ENCODE data around the gene CDK1. TPM values are rescaled to one million over a fixed set of nuclear protein-coding genes. Genes with fewer than 3 reads are reported as not detected.

Gene CDK1
- total RNA-seq, 2 experiments from 2014 or later, result 173 to 180 TPM

- H3K4me3 Mint-ChIP-seq, result no peak overlapping the region
- H3K4me1 Mint-ChIP-seq (ENCODE audit: low read depth), result no peaks in the 10 kb centered on the region
- no peak overlapping the region for H3K27ac Mint-ChIP-seq
- H3K36me3 Mint-ChIP-seq (ENCODE audit: low read depth), result peaks cover 5% of the 10 kb centered on the region
- no peaks in the 10 kb centered on the region for H3K27me3 Mint-ChIP-seq (ENCODE audit: low read depth)
- CTCF ChIA-PET, result interaction anchor here (0.9 kb wide), 1 partner anchor 1207 kb away, joined by 3 read pairs; no protein-coding TSS in a partner anchor
- DNase-seq, result no peak
- H3K9me3 Mint-ChIP-seq, result no peaks in the 10 kb centered on the region
- intact Hi-C loops (cut with micrococcal nuclease), result no loop called here
Measured at GRCh38 chr10:60803433-60803832, 25.2 kb downstream of the CDK1 start.

GRCh38 chr10:60803865-60804264 is 25.6 kb downstream of the CDK1 start:
- CTCF ChIA-PET, result interaction anchor here (0.6 to 0.9 kb wide), 2 partner anchors 162 to 1206 kb away, joined by 3 to 4 read pairs; no protein-coding TSS in a partner anchor
- no peak overlapping the region for H3K4me3 Mint-ChIP-seq
- H3K36me3 Mint-ChIP-seq (ENCODE audit: low read depth), result peaks cover 5% of the 10 kb centered on the region
- DNase-seq, result no peak
- H3K27me3 Mint-ChIP-seq (ENCODE audit: low read depth), result no peaks in the 10 kb centered on the region
- H3K27ac Mint-ChIP-seq, result no peak overlapping the region
- no peaks in the 10 kb centered on the region for H3K9me3 Mint-ChIP-seq
- H3K4me1 Mint-ChIP-seq (ENCODE audit: low read depth), result no peaks in the 10 kb centered on the region
- intact Hi-C loops (cut with micrococcal nuclease), result no loop called here

- no peaks in the 10 kb centered on the region for H3K27me3 Mint-ChIP-seq (ENCODE audit: low read depth)
- intact Hi-C loops (cut with micrococcal nuclease), result no loop called here
- H3K36me3 Mint-ChIP-seq (ENCODE audit: low read depth), result no peaks in the 10 kb centered on the region
- CTCF ChIA-PET, result no interaction called here
- no peak overlapping the region for H3K4me3 Mint-ChIP-seq
- no peaks in the 10 kb centered on the region for H3K9me3 Mint-ChIP-seq
- no peak for DNase-seq
- H3K4me1 Mint-ChIP-seq (ENCODE audit: low read depth), result no peaks in the 10 kb centered on the region
- no peak overlapping the region for H3K27ac Mint-ChIP-seq
Measured at GRCh38 chr10:60806921-60807320, 28.6 kb downstream of the CDK1 start.

- H3K9me3 Mint-ChIP-seq, result no peaks in the 10 kb centered on the region
- CTCF ChIA-PET, result no interaction called here
- no peak overlapping the region for H3K4me3 Mint-ChIP-seq
- no peak overlapping the region for H3K27ac Mint-ChIP-seq
- H3K27me3 Mint-ChIP-seq (ENCODE audit: low read depth), result no peaks in the 10 kb centered on the region
- DNase-seq, result no peak
- H3K36me3 Mint-ChIP-seq (ENCODE audit: low read depth), result no peaks in the 10 kb centered on the region
- no peaks in the 10 kb centered on the region for H3K4me1 Mint-ChIP-seq (ENCODE audit: low read depth)
- intact Hi-C loops (cut with micrococcal nuclease), result no loop called here
Measured at GRCh38 chr10:60807499-60807898, 29.2 kb downstream of the CDK1 start.

- Mint-ChIP-seq H3K27ac (no peak overlapping the region), H3K4me3 (no peak overlapping the region), H3K4me1 (ENCODE audit: low read depth) (no peaks in the 10 kb centered on the region), H3K36me3 (ENCODE audit: low read depth) (no peaks in the 10 kb centered on the region), H3K27me3 (ENCODE audit: low read depth) (no peaks in the 10 kb centered on the region), H3K9me3 (no peaks in the 10 kb centered on the region)
- intact Hi-C loops (cut with micrococcal nuclease), result no loop called here
- DNase-seq, result no peak
- CTCF ChIA-PET, result no interaction called here
Measured at GRCh38 chr10:60808036-60808435, 29.8 kb downstream of the CDK1 start.

- intact Hi-C loops (cut with micrococcal nuclease), result no loop called here
- H3K27me3 Mint-ChIP-seq (ENCODE audit: low read depth), result no peaks in the 10 kb centered on the region
- no peaks in the 10 kb centered on the region for H3K36me3 Mint-ChIP-seq (ENCODE audit: low read depth)
- no peaks in the 10 kb centered on the region for H3K9me3 Mint-ChIP-seq
- DNase-seq, result no peak
- no peaks in the 10 kb centered on the region for H3K4me1 Mint-ChIP-seq (ENCODE audit: low read depth)
- CTCF ChIA-PET, result no interaction called here
- H3K4me3 Mint-ChIP-seq, result no peak overlapping the region
- no peak overlapping the region for H3K27ac Mint-ChIP-seq
Measured at GRCh38 chr10:60809157-60809556, 30.9 kb downstream of the CDK1 start.

- Mint-ChIP-seq H3K27me3 (ENCODE audit: low read depth) (no peaks in the 10 kb centered on the region), H3K9me3 (no peaks in the 10 kb centered on the region), H3K36me3 (ENCODE audit: low read depth) (no peaks in the 10 kb centered on the region), H3K4me1 (ENCODE audit: low read depth) (no peaks in the 10 kb centered on the region), H3K4me3 (no peak overlapping the region), H3K27ac (no peak overlapping the region)
- CTCF ChIA-PET, result no interaction called here
- intact Hi-C loops (cut with micrococcal nuclease), result no loop called here
- DNase-seq, result no peak
Measured at GRCh38 chr10:60810437-60811182, 32.3 kb downstream of the CDK1 start.

GRCh38 chr10:60816628-60817397 is 38.5 kb downstream of the CDK1 start:
- intact Hi-C loops (cut with micrococcal nuclease), result loop anchor here (1.0 to 5.0 kb wide), 5 partner anchors 125 to 915 kb away; partner anchors contain the start of gene RHOBTB1
- H3K36me3 Mint-ChIP-seq (ENCODE audit: low read depth), result no peaks in the 10 kb centered on the region
- CTCF ChIA-PET, result interaction anchor here (0.6 to 1.3 kb wide), 14 partner anchors 10 to 1239 kb away, joined by 3 to 7 read pairs (median 3); no protein-coding TSS in a partner anchor
- no peak overlapping the region for H3K27ac Mint-ChIP-seq
- DNase-seq, result peak; percentile 56
- no peak overlapping the region for H3K4me3 Mint-ChIP-seq
- no peaks in the 10 kb centered on the region for H3K27me3 Mint-ChIP-seq (ENCODE audit: low read depth)
- no peaks in the 10 kb centered on the region for H3K4me1 Mint-ChIP-seq (ENCODE audit: low read depth)
- H3K9me3 Mint-ChIP-seq, result no peaks in the 10 kb centered on the region

GRCh38 chr10:60817398-60817805 is 39.1 kb downstream of the CDK1 start:
- H3K27ac Mint-ChIP-seq, result no peak overlapping the region
- no peaks in the 10 kb centered on the region for H3K4me1 Mint-ChIP-seq (ENCODE audit: low read depth)
- H3K27me3 Mint-ChIP-seq (ENCODE audit: low read depth), result no peaks in the 10 kb centered on the region
- no peak for DNase-seq
- H3K4me3 Mint-ChIP-seq, result no peak overlapping the region
- intact Hi-C loops (cut with micrococcal nuclease), result loop anchor here (5.0 kb wide), 3 partner anchors 125 to 915 kb away; partner anchors contain the start of gene RHOBTB1
- CTCF ChIA-PET, result interaction anchor here (0.6 to 1.3 kb wide), 6 partner anchors 9 to 917 kb away, joined by 3 to 7 read pairs (median 4); no protein-coding TSS in a partner anchor
- H3K9me3 Mint-ChIP-seq, result no peaks in the 10 kb centered on the region
- H3K36me3 Mint-ChIP-seq (ENCODE audit: low read depth), result no peaks in the 10 kb centered on the region

- CTCF ChIA-PET, result interaction anchor here (0.6 kb wide), 1 partner anchor 148 kb away, joined by 5 read pairs; no protein-coding TSS in a partner anchor
- Mint-ChIP-seq H3K4me3 (no peak overlapping the region), H3K36me3 (ENCODE audit: low read depth) (no peaks in the 10 kb centered on the region), H3K4me1 (ENCODE audit: low read depth) (no peaks in the 10 kb centered on the region), H3K9me3 (no peaks in the 10 kb centered on the region), H3K27me3 (ENCODE audit: low read depth) (no peaks in the 10 kb centered on the region), H3K27ac (no peak overlapping the region)
- no peak for DNase-seq
- intact Hi-C loops (cut with micrococcal nuclease), result loop anchor here (5.0 kb wide), 3 partner anchors 124 to 914 kb away; partner anchors contain the start of gene RHOBTB1
Measured at GRCh38 chr10:60818134-60818770, 40.0 kb downstream of the CDK1 start.

GRCh38 chr10:60819271-60819670 is 41.0 kb downstream of the CDK1 start:
- CTCF ChIA-PET, result interaction anchor here (0.7 to 1.3 kb wide), 2 partner anchors 47 to 914 kb away, joined by 3 to 4 read pairs; no protein-coding TSS in a partner anchor
- no peak overlapping the region for H3K27ac Mint-ChIP-seq
- no peaks in the 10 kb centered on the region for H3K4me1 Mint-ChIP-seq (ENCODE audit: low read depth)
- H3K27me3 Mint-ChIP-seq (ENCODE audit: low read depth), result no peaks in the 10 kb centered on the region
- H3K4me3 Mint-ChIP-seq, result no peak overlapping the region
- DNase-seq, result no peak
- no peaks in the 10 kb centered on the region for H3K36me3 Mint-ChIP-seq (ENCODE audit: low read depth)
- H3K9me3 Mint-ChIP-seq, result no peaks in the 10 kb centered on the region
- intact Hi-C loops (cut with micrococcal nuclease), result loop anchor here (5.0 kb wide), 3 partner anchors 123 to 913 kb away; partner anchors contain the start of gene RHOBTB1

Data from activated naive CD4-positive, alpha-beta T cell treated with anti-CD3 and anti-CD28 coated beads for 36 hours (primary cell).